HG03354 (cell line): ENCODE measurements around the gene EME1.
A peak's percentile ranks its signal among the peaks of the same experiment; 100 is the strongest.

Experiments
- ATAC-seq: cut with Tn5 transposase; IDR thresholded peaks from one replicate; pipeline ENCODE4 v1.9.1; 2021; ENCODE audit warnings: mild to moderate bottlenecking; ENCODE audit not compliant: unreplicated experiment, poor library complexity, severe bottlenecking

EME1 gene

GRCh38 chr17:50361561-50362480 is 11.2 kb upstream of the EME1 start:
- peak; percentile 72 for ATAC-seq

- ATAC-seq, result no peak
Observed at GRCh38 chr17:50362661-50363060, 10.4 kb upstream of the EME1 start.

- ATAC-seq, result no peak
Observed at GRCh38 chr17:50363217-50364060, 9.6 kb upstream of the EME1 start.

DNA sequence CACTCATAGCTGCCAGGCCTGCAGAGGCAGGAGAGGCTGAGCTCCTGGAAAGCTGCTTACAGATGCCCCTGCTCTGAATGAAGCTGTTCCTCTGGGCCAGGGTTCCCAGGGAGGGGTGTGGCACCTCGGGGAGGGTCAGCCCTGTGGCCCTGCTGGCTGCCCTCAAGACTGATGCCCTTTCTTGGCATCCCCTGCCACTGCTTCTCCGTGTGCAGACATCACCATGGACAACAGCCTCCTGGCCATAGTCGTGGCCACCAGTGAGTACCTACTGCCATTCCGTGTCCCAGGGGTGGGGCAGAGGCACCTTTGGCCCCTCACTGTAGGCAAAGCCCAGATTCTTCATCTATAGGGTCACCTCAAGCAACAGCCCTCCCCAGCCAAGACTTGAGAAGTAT is 9.0 kb upstream of the EME1 start:
- no peak for ATAC-seq

- no peak for ATAC-seq
Observed at GRCh38 chr17:50364715-50365114, 8.3 kb upstream of the EME1 start.

DNA sequence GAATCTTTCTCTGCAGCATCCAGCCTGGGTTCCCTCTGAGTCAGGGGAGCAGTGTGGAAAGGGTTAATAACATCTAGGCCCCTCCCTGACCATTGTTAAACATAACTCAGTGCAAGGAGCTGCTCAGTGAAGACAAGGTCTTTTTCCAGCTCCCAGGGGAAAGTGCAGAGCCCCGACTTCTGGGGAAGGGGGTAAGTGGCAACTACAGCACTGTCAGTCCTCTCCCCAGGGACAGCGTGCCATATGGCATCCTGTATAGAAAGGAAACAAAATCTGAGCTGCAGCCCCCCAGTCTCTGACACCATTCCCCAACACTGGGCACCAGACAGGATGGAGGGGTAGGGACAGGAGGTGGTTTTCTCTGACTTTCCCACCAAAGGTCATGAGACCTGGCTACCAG is 7.9 kb upstream of the EME1 start:
- ATAC-seq, result no peak

DNA sequence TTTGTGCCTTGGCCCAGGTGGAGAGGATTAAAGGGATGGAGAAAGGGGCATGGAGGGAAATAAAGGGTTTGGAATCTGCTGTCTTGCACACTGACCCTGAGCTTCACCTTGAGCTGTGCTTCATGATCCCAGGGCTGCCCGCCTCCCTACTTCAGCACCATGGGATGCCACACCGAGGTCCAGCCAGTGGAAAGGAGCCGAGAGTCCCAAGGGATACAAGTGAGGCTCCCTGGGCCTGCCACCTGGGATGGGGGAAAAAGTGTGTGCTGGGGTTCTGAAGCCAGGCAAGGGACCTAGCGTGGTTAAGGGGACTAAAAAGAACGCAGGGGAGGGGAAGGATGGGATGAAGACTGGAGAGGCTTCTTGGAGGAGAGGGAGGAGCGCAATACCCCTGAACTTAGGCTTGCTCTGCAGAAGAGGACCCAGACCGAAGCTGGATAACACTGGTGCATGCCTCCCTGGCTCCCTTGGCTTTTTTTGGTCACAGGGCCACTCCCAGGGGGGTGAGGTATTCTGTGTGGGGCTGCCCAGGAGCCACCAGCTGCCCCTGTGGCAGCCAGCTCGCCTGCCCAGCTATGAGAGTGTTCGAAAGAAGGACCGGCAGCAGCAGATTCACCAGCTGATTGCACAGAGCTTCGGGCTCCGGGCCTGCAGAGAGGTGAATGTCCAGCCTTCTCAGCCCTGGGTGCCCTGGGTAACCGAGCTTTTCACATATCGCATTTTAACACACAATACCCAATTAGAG is 7.2 kb upstream of the EME1 start:
- no peak for ATAC-seq

GRCh38 chr17:50367401-50367800 is 5.6 kb upstream of the EME1 start:
- ATAC-seq, result no peak

- no peak for ATAC-seq
Observed at GRCh38 chr17:50370052-50370451, 3.0 kb upstream of the EME1 start.

- ATAC-seq, result no peak
Observed at GRCh38 chr17:50371526-50371925, 1.5 kb upstream of the EME1 start.

- ATAC-seq, result no peak
Observed at GRCh38 chr17:50372222-50372757, 739 bp upstream of the EME1 start.

- no peak for ATAC-seq
Observed at GRCh38 chr17:50373705-50374104, 676 bp downstream of the EME1 start.

DNA sequence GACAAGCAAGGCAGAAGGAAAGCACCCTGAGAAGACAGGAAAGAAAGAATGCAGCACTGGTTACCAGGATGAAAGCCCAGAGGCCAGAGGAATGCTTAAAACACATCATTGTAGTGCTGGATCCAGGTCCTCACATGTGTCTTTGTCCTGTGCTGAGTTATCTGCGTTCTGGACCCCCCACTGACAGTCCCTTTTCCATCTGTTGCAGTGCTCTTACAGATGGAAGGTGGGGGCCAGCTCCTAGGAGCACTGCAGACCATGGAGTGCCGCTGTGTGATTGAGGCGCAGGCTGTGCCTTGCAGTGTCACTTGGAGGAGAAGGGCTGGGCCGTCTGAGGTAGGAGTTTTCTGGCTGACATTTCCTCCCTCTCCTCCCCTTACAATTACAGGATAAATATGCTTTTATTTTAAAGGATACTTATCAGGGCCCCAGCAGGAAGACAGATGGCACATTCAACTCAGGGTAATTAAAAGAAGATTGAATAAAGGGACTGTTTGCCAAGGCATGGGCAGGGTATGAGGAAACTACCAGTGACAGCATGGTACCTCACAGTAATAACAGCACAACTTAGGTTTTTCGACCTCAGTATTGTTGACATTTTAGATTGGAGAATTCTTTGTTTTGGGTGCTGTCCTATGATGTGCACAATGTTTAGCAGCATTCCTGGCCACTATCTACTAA is 3.0 kb downstream of the EME1 start:
- no peak for ATAC-seq

DNA sequence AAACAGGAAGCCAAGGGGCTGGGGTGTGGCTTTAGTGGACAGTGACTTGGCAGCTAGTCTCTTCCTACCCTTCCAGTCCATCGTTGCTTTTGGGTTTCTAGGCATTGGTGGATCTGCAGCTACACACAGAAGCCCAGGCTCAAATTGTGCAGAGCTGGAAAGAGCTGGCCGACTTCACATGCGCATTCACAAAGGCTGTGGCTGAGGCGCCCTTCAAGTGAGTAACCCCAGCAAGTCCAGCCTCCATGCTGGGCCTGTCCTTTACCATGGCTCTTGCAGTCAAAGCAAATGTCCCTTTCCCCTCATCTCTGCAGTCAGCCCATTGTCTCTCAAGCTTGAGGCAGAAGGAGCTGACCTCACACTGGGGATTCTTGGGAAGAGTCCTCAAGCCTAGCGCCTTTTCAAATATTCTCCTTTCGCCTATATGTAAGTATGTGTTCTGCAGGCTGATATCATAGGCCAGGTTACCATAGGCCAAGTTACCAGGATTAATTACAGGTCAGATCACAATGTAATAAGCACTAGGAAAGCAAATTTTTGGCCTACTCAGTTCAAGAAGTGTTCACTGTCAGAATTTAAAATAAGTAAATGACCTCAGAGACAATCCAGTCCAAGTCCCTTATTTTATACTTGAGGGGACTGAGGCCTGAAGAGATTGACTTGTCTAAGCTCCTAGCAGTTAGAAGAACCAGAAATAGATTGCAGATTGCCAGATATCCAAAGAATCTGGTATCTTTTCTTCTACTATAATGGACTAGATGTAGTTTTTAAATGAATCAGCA is 6.5 kb downstream of the EME1 start:
- ATAC-seq, result no peak

DNA sequence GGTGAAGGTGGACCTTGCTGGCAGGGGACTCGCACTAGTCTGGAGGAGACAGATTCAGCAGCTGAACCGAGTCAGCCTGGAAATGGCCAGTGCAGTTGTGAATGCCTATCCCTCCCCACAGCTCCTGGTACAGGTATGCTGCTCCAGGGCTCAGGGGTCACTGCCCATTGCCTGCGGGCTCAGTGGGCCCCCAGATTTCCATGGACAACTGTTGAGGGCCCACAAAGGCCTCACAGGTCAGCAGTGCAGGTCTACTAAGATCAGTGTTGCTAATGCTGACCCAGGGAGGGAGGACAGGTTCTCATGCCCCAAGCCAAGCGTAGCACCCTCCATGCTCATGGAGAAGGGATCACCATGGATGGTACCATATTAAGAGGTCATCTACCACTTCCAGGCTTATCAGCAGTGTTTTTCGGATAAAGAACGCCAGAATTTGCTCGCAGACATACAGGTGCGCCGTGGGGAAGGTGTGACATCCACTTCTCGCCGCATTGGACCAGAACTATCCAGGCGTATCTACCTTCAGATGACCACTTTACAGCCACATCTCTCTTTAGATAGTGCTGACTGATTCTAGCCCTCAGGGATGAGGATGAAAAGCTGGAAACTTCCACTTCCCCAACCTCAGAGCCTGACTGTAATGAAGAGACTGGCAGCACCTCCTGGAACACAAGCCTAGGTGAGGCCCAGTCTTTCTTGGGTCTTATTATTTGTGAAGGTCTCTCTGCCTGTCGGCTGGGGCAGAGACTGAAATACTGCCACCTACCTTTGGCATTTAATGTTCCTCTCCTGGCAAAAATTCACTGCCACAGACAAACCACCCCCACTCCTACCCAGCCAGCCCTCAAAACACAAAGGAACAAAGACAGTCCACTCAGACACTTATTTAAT is 7.6 kb downstream of the EME1 start:
- ATAC-seq, result no peak

DNA sequence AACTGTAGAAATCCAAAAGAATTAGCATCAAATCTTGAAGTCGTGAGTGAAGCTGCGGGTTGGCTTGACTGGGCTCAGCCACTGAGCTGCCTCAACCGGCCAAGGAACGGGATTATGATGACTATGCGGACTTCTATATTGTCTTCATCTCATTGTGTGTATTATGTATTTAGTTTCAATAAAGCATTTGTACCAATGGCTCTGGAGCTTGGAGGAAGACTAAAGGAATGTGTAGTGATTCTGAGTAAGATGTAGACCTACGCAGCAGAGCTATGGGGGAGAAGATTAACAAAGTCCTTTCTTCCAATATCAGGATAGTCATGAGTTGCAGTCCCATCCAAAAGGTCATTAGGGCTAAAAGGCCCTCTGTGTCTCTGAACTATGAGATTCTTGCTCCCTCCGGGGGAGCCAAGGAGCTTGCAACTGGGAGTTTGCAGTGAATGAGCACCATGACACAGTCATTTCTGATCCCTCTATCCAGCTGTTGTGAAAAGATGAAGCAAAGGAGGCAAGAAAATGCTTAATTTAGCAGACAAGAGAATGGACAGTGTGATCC is 8.3 kb downstream of the EME1 start:
- no peak for ATAC-seq

DNA sequence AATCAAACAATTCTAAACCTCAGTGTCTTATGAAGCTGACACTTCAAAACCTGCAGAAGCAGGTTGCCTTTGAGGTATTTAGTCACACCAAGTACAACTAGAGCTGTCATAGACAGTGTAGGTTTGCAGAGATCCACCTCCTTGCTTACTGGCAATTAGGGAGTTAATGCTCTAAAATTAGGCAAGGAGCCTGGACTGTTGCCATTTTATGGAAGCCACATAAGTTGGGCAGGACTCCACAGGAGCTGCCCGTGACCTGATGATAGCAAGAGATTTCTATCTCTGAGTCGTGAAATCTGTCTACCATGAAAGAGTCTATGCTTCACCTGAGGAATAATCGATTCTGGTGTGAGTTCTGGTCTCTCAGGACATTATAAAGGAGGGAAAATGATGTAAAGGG is 8.9 kb downstream of the EME1 start:
- ATAC-seq, result no peak
